Suprapubic skin (tissue), 4 donors: ENCODE data around the gene CEACAM6. TPM values are rescaled to one million over a fixed set of nuclear protein-coding genes. Genes with fewer than 3 reads are reported as not detected.
"Not testable (repeated sequence)": the region's sequence is repeated elsewhere in the genome, so short reads cannot be mapped to it uniquely, and the experiment has no call there.

Source experiments
- DNase-seq, 2 donors: peaks; one replicate each; pipeline ENCODE4 v3.0.0-alpha.2; 2019; ENCODE audit warnings: low spot score in 2 of 2
- H3K27ac ChIP-seq: fragments of 200-600 bp; sonication (generic); one replicate; pipeline ENCODE4 v1.5.1; 2019
- H3K27me3 ChIP-seq: fragments of 200-600 bp; sonication (generic); one replicate; pipeline ENCODE4 v1.5.1; 2019
- H3K36me3 ChIP-seq: fragments of 200-600 bp; sonication (generic); one replicate; pipeline ENCODE4 v1.5.1; 2019
- H3K4me1 ChIP-seq: fragments of 200-600 bp; sonication (generic); one replicate; pipeline ENCODE4 v1.5.1; 2019
- H3K4me3 ChIP-seq: fragments of 200-600 bp; sonication (generic); one replicate; pipeline ENCODE4 v1.5.1; 2019; ENCODE audit warnings: mild to moderate bottlenecking
- H3K9me3 ChIP-seq: fragments of 200-600 bp; sonication (generic); one replicate; pipeline ENCODE4 v1.5.1; 2019
- CTCF ChIP-seq, 2 donors: fragments of 200-600 bp in 1 of 2; fragments of 450-650 bp in 1 of 2; sonication (generic) in 1 of 2; IDR thresholded peaks; one replicate each; pipeline ENCODE4 v1.5.1; 2016 to 2019; ENCODE audit warnings: antibody characterized with exemption in 2 of 2, mild to moderate bottlenecking in 1 of 2, moderate library complexity in 1 of 2
- EP300 ChIP-seq: sonication (generic); formaldehyde crosslinking; IDR thresholded peaks from one replicate; pipeline ENCODE4 v1.6.1; 2017; ENCODE audit warnings: antibody characterized with exemption
- POLR2A ChIP-seq, 2 donors: fragments of 450-650 bp; IDR thresholded peaks; one replicate each; pipeline ENCODE4 v1.6.1; 2017; ENCODE audit warnings: antibody characterized with exemption in 2 of 2, mild to moderate bottlenecking in 2 of 2, moderate library complexity in 2 of 2
- POLR2AphosphoS5 ChIP-seq, 3 donors: sonication (generic); formaldehyde crosslinking; IDR thresholded peaks; one replicate each; pipeline ENCODE4 v1.6.1; 2017; ENCODE audit warnings: antibody characterized with exemption in 3 of 3
- WGBS: methylation state at CpG from one replicate; pipeline ENCODE4 v1.1.5; 2018; 5-methylcytosine and 5-hydroxymethylcytosine counted together
- total RNA-seq, 4 donors: library from RNA; depleted of rRNA; stranded (reverse); fragments of >200 nt; gene quantifications; one replicate each; pipeline ENCODE4 v1.1.0, GENCODE V29; 2016

CEACAM6 gene
- total RNA-seq, 4 donors from 2014 or later, result 6.0 to 26.2 (median 16.8) TPM

GRCh38 chr19:41767115-41767514, 11.8 kb downstream of the CEACAM6 start:
- TF ChIP-seq EP300 (no peak), CTCF (IDR thresholded peaks at IDR 0.05) (no peak), POLR2A (IDR thresholded peaks at IDR 0.05) (no peak), POLR2AphosphoS5 (IDR thresholded peaks at IDR 0.05) (no peak)
- H3K9me3 ChIP-seq, result no peaks in the 10 kb centered on the region
- H3K27ac ChIP-seq, result no peak overlapping the region
- H3K27me3 ChIP-seq, result peaks cover 22% of the 10 kb centered on the region
- DNase-seq, result no peak
- WGBS, result 82% methylated on average over 2 of the region's 2 CpGs
- H3K4me1 ChIP-seq, result no peaks in the 10 kb centered on the region
- H3K36me3 ChIP-seq, result no peaks in the 10 kb centered on the region
- H3K4me3 ChIP-seq, result no peak overlapping the region

- H3K27me3 ChIP-seq, result peaks cover 13% of the 10 kb centered on the region
- H3K9me3 ChIP-seq, H3K27ac ChIP-seq, H3K4me1 ChIP-seq, DNase-seq, H3K36me3 ChIP-seq, H3K4me3 ChIP-seq: not testable (repeated sequence)
- 82% methylated on average over 4 of the region's 5 CpGs for WGBS
Measured at GRCh38 chr19:41768105-41768504, 12.8 kb downstream of the CEACAM6 start.

- WGBS, result 92% methylated on average over 4 of the region's 4 CpGs
- DNase-seq, result no peak
- H3K36me3 ChIP-seq, result no peaks in the 10 kb centered on the region
- peaks cover 9% of the 10 kb centered on the region for H3K27me3 ChIP-seq
- no peak for TF ChIP-seq POLR2A (IDR thresholded peaks at IDR 0.05)
- TF ChIP-seq EP300, result no peak
- TF ChIP-seq POLR2AphosphoS5 (IDR thresholded peaks at IDR 0.05), result no peak
- TF ChIP-seq CTCF (IDR thresholded peaks at IDR 0.05), result no peak
- H3K4me3 ChIP-seq, result no peak overlapping the region
- no peaks in the 10 kb centered on the region for H3K4me1 ChIP-seq
- H3K27ac ChIP-seq, result no peak overlapping the region
- no peaks in the 10 kb centered on the region for H3K9me3 ChIP-seq
Measured at GRCh38 chr19:41769608-41770007, 14.3 kb downstream of the CEACAM6 start.

- TF ChIP-seq POLR2A (IDR thresholded peaks at IDR 0.05), result no peak
- no peak for TF ChIP-seq CTCF (IDR thresholded peaks at IDR 0.05)
- TF ChIP-seq POLR2AphosphoS5 (IDR thresholded peaks at IDR 0.05), result no peak
- TF ChIP-seq EP300, result no peak
- H3K36me3 ChIP-seq, result no peaks in the 10 kb centered on the region
- 89% methylated on average over 2 of the region's 2 CpGs for WGBS
- H3K27ac ChIP-seq, result no peak overlapping the region
- H3K4me3 ChIP-seq, result no peak overlapping the region
- H3K4me1 ChIP-seq, result peaks cover 4% of the 10 kb centered on the region
- no peak for DNase-seq
- H3K9me3 ChIP-seq, result no peaks in the 10 kb centered on the region
- peaks cover 4% of the 10 kb centered on the region for H3K27me3 ChIP-seq
Measured at GRCh38 chr19:41771410-41771809, 16.1 kb downstream of the CEACAM6 start.

- Histone ChIP-seq H3K27ac (peak overlapping the region; percentile 70), H3K9me3 (no peaks in the 10 kb centered on the region), H3K36me3 (no peaks in the 10 kb centered on the region), H3K4me3 (no peak overlapping the region), H3K4me1 (peaks cover 6% of the 10 kb centered on the region), H3K27me3 (peaks cover 10% of the 10 kb centered on the region)
- 48% methylated on average over 6 of the region's 6 CpGs for WGBS
- DNase-seq, result no peak
- TF ChIP-seq POLR2AphosphoS5 (IDR thresholded peaks at IDR 0.05) (no peak), EP300 (no peak), CTCF (IDR thresholded peaks at IDR 0.05) (no peak), POLR2A (IDR thresholded peaks at IDR 0.05) (no peak)
Measured at GRCh38 chr19:41774515-41774980, 19.2 kb downstream of the CEACAM6 start.

GRCh38 chr19:41776700-41777099, 21.4 kb downstream of the CEACAM6 start:
- TF ChIP-seq POLR2AphosphoS5 (IDR thresholded peaks at IDR 0.05) (no peak), POLR2A (IDR thresholded peaks at IDR 0.05) (no peak)
- H3K4me3 ChIP-seq, result no peak overlapping the region
- peaks cover 6% of the 10 kb centered on the region for H3K4me1 ChIP-seq
- no peaks in the 10 kb centered on the region for H3K9me3 ChIP-seq
- WGBS, result 51% methylated on average over 2 of the region's 2 CpGs
- peaks cover 9% of the 10 kb centered on the region for H3K27me3 ChIP-seq
- no peaks in the 10 kb centered on the region for H3K36me3 ChIP-seq
- H3K27ac ChIP-seq, result peak overlapping the region; percentile 76
- no peak for DNase-seq
